GM21515 (cell line): Measurements from ENCODE around the gene FN1.

Source experiments
- ATAC-seq: cut with Tn5 transposase; IDR thresholded peaks from one replicate; pipeline ENCODE4 v1.9.1; 2021; ENCODE audit not compliant: unreplicated experiment

FN1 gene

DNA sequence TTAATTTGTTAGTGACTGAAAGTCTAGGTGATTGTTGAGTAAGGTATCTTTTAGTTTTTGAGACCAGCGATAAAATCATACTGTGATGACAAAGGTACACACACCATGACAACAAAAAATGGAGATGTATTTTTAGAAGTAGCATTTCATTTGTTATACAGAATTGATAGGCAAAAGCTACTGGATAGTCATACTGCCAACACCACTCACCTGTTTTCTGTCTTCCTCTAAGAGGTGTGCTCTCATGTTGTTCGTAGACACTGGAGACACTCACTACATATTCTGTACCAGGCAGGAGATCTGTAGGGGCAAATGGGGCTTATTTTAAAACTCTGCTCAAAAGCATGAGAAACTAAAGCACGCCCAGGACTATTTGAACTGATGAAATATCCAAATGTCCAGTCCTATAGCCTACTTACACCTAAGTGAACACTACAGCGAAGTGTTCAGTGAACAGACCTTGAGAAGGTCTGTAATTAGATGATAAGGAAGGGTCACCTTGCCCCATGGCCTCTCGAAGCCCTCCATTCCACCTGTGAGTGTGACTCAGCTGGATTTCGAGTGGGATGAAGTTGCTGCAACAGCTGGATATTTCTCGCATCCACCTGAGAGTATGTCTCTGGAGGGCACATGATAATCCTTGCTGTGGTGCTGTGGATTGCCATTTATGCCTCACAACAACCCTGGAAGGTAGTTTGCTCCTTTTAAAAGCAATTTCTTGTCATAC is 47.7 kb downstream of the FN1 start:
- no peak for ATAC-seq

DNA sequence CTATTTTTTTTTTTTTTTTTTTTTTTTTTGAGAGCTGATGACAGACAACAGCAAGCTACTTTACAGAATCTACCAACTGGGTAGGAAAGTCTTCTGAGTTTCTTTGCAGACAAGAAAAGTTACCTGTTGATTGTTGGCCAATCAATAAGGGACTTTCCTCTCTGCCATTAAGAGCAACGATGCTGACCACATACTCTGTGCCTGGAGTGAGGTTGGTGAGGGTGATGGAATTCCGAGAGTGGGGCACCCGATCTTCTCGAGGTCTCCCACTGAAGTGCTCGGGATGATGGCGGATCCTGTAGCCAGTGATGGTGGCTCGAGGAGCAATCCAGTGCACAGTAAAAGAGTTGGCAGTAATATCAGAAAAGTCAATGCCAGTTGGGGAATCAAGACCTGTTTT is 49.3 kb downstream of the FN1 start:
- ATAC-seq: no peak

DNA sequence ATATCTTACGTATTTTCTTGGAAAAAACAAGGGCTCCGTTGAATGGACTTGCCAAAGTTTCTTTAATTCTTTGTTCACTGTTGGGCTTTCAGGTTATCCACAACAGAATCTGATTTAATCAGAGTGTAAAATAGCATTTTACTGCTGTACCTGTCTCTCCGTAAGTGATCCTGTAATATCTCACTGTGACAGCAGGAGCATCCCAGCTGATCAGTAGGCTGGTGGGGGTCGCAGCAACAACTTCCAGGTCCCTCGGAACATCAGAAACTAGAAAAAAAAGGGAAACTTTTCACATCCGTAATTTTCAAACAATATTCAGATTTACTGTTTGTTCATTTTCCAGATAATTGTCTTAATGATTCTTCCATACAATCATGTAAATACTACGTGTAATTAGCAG is 51.2 kb downstream of the FN1 start:
- no peak for ATAC-seq

DNA sequence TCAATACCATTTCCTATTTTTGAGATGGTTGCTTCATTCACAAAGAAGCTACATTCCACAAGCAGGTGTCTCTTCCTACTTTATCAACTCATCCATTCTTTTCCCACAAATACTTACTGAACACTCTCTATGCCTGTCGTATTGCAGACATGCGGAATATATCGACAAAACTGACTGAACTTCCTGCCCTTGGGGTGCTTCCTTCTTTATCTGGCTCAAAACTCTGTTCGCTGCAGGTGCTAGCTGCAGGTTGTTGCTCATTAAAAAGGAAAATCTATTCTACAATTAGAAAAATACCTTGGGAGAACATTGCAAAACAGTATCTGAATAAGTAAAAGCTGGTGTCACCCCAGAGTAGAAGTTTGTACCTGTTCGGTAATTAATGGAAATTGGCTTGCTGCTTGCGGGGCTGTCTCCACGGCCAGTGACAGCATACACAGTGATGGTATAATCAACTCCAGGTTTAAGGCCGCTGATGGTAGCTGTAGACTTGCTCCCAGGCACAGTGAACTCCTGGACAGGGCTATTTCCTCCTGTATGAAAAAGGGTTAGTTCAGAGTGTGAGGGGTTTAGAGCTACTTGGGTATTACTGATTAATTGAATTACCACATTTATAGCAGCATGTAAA is 52.1 kb downstream of the FN1 start:
- ATAC-seq: no peak

DNA sequence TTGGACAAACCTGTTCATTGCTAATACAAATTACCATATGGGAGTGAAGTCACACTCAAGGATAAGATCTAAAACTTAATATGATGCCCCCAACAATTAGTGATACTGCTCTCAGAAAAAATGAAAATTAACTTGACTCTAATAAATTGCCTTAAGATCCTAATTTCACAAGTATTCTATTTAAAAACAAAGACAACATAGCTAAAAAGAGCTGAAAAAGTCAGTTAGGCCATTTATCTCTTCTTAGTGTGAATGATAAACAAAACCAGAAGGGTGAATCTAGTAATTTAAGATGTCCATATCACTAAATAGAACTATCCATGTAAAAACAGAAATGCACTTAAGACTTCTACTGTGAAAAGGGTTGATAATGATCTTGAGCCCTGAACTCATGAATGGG is 53.4 kb downstream of the FN1 start:
- no peak for ATAC-seq

DNA sequence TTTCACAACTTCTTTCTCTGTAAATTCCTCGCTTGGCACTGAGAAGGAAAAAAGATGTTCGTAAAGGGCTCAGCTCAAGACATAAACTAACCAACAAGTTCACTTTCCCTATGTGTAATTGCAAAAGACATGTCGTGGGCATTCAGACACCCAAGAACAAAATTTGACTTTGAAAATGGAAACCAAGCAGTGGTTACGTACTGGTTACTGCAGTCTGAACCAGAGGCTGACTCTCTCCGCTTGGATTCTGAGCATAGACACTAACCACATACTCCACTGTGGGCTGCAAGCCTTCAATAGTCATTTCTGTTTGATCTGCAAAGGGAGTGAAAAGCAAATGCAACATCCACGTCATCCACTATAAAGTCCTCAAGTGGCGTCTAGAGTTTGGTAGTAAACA is 53.9 kb downstream of the FN1 start:
- no peak for ATAC-seq

DNA sequence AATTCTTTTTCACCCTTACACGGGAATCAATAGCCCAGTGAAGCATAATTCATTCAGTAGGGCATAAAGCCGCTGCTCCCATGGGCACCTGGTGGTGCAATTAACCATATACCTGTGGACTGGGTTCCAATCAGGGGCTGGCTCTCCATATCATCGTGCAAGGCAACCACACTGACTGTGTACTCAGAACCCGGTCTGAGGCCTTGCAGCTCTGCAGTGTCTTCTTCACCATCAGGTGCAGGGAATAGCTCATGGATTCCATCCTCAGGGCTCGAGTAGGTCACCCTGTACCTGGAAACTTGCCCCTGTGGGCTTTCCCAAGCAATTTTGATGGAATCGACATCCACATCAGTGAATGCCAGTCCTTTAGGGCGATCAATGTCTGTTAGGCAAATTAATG is 55.2 kb downstream of the FN1 start:
- no peak for ATAC-seq

DNA sequence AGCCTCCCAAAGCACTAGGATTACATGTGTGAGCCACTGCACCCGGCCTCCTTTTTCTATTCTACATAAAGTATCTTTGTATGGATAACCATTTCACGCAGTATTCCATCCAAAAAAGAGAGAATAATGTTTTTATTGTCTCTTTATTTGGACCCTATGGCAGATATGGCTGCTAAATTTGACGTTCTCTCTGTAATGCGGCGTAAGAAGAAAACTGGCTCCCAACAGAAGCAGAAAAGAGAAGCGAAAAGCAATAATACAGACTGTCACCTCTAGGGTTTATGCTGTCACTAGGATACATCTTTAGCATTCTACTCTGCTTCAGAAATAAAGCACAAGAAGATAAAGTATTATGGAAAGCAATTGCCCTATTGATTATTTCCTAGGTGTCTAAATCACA is 55.9 kb downstream of the FN1 start:
- ATAC-seq: no peak

DNA sequence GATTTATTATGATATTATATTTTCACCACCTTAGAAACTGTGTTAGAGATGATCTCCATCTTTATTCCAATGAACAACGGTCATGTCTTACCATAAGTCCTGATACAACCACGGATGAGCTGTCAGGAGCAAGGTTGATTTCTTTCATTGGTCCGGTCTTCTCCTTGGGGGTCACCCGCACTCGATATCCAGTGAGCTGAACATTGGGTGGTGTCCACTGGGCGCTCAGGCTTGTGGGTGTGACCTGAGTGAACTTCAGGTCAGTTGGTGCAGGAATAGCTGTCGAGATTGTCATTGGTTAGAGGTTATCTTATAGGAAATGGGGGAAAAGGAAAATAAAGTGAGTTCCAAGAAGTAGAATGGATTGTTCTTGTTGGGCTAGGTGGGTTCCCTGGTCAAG is 56.8 kb downstream of the FN1 start:
- no peak for ATAC-seq

DNA sequence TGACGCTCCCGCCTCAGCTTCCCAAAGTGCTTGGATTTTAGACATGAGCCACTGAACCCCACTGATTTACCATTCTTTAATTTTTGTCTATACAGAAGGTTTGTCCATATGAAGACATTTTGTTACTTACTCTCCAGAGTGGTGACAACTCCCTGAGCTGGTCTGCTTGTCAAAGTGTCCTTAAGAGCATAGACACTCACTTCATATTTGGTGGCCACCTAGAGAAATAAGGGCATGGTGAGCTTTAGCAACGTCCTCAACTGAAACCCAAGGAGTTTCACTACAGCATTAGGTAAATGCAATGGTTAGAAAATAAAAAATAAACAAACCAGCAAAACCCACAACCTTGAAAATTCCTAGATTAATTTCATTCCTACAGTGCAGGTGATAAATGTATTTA is 57.8 kb downstream of the FN1 start:
- no peak for ATAC-seq

DNA sequence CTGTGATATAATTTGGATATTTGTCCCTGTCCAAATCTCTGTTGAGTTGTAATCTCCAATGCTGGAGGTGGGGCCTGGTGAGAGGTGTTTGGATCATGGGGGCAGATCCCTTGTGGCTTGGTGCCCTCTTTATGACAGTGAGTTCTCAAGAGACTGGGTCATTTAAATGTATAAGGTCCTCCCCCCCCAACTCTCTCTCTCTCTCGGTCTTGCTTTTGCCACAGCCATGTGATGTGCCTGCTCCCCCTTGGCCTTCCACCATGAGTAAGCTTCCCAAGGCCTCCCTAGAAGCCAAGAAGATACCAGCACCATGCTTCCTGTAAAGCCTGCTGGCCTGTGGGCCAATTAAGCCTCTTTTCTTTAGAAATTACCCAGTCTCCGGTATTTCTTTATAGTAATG is 58.6 kb downstream of the FN1 start:
- no peak for ATAC-seq

DNA sequence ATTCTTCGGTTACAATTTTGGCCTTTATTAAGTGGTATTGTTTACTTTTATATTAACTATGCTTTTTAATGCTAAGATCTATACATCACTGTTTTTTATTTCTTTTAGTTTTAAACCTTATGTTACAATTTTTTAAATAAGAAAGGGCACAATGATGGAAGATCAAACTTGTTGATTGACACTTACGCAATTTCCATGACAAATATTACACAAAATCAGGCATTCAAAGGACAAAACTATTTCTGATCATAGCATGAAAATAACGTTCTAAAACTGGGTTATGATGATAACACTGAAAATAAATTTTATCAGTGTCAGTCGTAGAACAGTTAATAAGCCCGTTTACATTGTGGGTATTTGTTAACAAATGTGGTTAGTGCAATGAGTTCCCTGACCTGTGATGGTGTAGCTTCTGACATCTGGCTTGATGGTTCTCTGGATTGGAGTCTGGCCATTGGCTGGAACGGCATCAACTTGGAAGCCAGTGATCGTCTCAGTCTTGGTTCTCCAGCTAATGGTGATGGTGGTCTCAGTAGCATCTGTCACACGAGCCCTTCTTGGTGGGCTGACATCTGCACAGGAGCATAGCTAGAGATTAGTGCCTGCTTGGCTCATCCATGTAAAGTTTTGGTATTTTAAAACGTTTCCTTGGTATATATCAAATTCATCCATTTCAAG is 59.6 kb downstream of the FN1 start:
- ATAC-seq: no peak

DNA sequence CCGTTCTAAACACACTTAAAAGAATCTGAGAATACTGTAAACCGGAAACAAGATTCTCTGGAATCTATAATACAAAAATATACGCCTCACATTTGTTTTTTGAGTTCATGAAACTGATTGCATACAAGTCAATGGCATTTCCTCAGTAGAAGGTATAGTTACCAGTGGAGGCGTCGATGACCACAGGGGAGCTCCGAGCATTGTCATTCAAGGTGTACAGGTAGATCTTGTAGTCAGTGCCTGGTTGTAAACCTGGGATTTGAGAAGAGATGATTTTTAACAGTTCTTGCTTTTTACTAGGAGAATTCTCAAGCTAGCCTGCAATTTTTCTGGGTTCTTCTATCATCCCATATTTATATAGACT is 60.4 kb downstream of the FN1 start:
- no peak for ATAC-seq

DNA sequence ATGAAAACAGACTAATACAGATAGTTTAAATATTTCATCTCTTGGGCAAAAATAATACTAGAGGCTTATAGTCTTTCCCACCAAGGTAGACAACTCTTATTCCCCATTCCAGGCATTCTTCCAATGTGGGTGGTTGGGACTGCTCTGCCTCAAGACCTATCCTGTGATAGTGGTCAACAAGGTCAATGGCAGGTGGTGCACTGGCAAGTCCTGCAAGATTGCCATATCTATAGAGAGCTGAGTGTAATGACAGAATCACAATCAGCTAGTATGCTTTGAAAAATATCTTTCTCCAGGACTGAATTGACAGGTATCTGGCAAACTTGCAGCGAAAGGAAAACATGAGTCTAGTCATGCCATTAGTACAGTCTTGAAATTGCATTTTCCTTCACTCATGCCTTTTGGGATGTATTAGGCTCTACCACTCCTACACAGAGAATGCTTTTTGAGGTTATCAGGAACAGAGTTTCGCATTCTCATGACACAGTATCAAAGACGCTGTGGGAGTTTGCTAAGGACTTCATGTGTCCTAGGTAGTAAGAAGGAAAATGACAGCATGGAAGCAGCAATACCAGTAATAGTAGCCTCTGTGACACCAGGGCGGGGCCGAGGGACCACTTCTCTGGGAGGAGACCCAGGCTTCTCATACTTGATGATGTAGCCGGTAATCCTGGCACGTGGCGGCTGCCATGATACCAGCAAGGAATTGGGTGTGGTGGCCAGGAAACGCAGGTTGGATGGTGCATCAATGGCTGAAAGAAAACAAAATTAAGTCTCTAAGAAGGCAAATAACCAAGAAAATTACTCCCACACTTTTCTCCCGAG is 61.0 kb downstream of the FN1 start:
- ATAC-seq: no peak

DNA sequence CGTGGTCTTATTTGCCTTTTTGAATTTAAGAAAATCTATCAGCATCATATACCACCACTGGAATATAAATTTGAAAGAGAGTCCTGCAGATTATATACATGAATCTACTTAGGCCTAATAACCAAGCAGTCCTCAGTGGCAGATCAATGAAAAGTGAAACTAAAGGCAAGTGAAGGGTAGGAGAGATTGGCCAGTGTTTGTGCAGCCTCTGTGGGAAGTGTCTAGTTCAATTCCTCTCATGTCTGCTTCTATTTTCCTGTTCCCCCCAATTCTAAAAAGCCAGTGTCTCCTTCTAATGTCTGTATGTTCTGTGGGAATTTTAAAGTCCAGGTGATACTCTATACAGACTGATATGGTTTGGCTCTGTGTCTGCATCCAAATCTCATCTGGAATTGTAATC is 61.9 kb downstream of the FN1 start:
- ATAC-seq: no peak

DNA sequence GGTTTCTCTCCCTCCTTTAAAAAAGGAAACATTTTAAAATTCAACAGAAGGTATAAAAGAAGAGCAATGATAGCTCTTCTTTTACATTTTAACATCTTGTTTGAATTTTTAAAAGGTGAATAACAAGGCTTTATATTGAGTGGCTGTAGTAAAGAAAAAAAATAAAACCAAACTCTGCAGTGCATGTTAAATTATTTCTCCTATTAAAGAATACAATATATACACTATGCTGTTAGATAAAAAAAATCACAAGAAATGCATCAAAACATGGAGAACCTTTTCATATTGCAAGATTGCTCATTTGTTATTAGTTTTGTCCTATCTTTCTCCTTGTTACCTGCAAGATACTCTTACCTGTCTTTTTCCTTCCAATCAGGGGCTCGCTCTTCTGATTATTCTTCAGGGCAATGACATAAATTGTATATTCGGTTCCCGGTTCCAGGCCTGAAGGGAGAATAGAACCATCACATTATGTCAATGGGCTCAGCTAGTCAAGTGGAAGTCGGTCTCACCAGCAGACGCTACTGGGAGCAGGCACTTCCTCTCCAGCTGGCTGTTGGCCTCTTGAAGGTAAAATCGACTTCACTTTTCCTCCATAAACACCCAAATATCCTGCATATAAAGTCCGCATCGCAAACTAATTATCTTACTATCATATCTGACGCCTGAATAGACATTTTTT is 62.8 kb downstream of the FN1 start:
- ATAC-seq: no peak

DNA sequence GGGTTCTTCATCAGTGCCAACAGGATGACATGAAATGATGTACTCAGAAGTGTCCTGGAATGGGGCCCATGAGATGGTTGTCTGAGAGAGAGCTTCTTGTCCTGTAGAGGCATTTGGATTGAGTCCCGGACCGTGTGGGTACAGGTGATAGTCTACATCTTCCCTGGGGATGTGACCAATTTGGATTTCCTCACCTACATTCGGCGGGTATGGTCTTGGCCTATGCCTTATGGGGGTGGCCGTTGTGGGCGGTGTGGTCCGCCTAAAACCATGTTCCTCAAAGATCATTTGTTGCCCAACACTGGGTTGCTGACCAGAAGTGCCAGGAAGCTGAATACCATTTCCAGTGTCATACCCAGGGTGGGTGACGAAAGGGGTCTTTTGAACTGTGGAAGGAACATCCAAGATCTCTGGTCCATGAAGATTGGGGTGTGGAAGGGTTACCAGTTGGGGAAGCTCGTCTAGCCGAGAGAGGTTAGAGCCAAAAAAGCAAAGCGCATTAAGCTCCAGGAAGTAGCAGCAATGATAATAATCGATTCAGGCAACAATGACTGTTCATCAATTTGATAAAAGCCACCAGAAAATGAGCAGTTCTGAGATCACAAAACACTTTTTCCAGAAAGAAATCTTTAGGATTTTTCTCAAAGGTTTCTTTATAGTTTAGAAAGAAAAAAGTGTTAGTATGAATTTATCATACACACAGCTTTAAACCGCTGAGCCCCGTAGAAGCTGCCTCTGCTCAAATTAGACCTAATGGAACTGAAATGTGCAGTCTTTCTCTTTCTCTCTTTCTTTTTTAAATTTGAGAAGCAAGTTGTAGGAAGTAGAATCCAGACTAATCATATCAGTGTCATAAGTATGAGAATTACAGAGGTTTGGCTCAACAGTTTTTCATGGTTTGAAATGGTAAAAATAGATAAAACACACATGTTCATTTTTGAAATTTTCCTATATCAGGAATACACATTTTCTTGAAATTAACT is 63.7 kb downstream of the FN1 start:
- no peak for ATAC-seq

DNA sequence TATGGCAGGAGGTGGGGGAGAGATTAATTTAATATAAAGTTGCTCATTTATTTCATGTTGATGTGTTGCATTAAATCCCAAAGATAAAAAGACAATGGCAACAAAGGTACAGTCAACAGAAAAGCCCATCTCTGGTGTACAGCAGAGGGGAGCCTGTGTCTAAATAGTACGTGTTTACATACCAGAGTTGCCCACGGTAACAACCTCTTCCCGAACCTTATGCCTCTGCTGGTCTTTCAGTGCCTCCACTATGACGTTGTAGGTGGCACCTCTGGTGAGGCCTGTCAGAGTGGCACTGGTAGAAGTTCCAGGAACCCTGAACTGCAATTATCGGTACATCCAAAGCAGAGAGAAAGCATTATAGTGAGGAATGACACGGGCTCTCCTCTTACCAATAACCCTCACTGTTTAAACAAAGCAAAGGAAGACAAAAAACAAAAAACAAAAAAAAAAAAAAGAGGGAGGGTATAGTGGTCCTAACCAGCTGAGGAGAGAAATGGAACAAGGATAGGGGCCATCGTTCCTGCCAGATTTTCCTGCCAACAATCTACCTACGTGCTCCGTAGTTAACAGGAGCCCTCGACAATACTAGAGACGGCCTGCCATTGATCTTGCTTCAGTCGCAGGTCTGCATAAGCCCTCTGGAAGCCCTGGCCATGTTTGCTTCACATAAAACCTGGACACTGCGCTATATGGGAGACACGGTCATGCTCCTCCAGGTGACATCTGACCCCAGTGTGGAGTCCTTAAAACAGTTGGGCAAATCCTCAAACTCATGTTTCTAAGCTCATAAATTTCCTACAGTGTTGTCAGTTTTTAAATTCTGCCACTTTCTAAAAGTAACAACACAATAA is 65.5 kb downstream of the FN1 start:
- no peak for ATAC-seq

DNA sequence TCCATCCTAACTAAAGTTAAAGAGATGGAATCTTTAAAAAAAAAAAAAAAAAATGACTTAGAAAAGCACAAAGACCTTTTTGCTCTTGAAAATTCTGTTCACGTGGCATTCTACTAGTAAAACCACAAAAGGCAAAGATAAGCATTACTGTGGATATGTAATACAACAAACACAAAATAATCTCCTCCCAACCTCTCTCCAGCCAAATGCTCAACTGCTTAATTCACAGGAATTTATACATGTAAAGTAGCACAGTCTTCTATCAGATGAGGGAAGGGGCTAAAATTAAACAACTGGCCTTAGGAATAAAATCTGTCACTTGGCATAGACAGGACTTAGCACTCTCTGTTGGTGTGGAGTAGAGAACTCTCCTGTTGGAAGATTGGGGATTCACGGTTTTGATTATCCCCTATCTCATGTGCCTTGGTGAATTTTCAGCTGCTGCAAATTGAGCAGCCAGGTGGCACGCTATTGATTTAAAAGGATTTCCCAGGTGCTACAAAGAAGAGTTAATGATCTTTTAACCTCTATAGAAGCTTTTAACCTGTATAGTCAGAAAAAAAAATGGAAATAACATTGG is 66.6 kb downstream of the FN1 start:
- no peak for ATAC-seq
